ENCODE measurements around the gene RPTN.

The RPTN gene, protein sequence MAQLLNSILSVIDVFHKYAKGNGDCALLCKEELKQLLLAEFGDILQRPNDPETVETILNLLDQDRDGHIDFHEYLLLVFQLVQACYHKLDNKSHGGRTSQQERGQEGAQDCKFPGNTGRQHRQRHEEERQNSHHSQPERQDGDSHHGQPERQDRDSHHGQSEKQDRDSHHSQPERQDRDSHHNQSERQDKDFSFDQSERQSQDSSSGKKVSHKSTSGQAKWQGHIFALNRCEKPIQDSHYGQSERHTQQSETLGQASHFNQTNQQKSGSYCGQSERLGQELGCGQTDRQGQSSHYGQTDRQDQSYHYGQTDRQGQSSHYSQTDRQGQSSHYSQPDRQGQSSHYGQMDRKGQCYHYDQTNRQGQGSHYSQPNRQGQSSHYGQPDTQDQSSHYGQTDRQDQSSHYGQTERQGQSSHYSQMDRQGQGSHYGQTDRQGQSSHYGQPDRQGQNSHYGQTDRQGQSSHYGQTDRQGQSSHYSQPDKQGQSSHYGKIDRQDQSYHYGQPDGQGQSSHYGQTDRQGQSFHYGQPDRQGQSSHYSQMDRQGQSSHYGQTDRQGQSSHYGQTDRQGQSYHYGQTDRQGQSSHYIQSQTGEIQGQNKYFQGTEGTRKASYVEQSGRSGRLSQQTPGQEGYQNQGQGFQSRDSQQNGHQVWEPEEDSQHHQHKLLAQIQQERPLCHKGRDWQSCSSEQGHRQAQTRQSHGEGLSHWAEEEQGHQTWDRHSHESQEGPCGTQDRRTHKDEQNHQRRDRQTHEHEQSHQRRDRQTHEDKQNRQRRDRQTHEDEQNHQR

DNA sequence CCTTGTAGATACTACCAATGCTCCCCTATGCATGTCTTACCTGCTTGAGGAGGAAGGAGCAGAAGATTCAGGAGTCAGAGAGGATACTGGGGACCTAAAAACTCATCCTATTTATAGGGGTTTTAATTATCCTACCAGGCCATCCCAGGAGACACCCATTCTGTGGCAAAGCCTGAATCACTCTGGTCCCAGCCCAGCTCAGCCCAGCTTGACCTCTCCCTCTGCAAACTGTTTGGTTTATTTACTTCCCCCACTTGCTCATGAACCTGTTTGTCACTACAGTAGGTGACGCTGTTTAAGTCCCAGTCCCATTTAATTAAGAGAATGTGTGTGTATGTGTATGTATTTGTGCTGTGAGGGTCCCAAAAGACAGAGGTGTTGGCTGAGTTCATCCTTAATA is at the start of gene RPTN:
Gene RPTN, minus strand, starts transcription at position 85 of the 400 bp plus-strand sequence. CDS start 1,339 bp downstream, outside the sequence.
- no peak within 1 kb of the TSS for H3K4me3 ChIP-seq (ENCODE audit: low read depth, low read length)
- DNase-seq (ENCODE audit: low read depth) = no peak

DNA sequence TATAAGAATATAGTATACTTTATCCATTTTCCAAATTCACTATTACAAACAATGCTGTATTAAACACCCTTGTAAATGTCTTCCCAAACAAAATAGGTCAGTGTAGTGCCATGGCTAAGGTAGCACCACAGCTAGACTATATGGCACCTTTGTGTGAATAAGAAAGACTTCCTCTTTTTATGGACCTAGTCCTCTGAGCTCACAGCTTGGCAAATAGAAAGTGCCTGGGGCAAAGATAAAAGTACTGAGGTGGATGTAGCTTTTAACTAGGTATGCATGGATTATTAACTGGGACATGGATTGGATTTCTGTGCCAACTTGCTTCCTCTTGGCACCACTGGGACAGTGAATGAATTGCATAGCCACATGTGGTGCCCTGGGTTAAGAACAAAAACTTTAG is 40.0 kb upstream of the RPTN start:
- no peak overlapping the region for H3K4me3 ChIP-seq (ENCODE audit: low read depth, low read length)
- DNase-seq (ENCODE audit: low read depth) = no peak

DNA sequence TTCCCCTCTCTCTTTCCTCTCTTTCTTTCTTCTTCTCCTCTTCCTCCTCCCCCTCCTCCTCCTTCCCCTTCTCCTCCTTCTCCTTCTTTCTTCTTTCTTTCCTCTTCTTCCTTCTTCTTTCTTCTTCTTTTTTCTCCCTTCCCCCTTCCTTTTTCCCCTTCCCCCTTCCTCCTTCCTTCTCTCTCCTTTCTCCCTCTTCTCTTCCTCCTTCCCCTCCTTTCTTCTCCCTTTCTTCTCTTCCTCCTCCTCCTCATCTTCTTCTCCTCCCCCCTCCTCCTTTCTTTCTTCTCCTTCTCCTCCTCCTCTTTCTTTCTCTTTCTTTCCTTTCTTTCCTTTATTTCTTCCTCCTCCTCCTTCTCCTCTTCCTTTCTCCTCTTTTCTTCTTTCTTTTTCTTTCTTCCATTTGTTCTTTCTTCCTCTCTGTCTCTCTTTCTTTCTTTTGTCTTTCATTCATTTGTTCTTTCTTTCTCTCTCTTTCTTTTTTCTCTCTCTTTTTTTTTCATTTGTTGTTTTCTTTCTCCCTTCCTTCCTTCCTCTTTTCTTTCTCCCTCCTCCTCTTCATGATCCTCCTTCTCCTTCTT is 38.4 kb upstream of the RPTN start:
- DNase-seq (ENCODE audit: low read depth) = no peak
- no peak overlapping the region for H3K4me3 ChIP-seq (ENCODE audit: low read depth, low read length)

DNA sequence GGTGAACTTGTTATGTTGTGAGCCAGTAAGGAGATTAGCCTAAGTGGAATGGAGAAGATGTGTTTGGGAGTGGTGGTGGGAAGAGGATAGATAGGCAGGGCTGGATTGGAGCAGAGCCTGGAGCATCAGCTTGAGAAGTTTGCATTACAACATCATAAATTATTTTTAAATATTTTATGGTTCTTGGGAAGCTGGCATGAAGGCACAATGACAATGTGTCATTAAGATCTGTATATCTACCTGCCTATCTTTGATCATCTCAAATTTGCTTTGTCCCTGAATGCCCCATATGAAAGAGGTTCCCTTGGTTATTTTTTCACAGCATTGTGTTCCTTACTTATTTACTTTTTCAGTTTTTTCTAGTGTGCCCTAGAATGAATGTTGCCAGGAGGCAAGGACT is 32.7 kb upstream of the RPTN start:
- no peak overlapping the region for H3K4me3 ChIP-seq (ENCODE audit: low read depth, low read length)
- DNase-seq (ENCODE audit: low read depth) = no peak

DNA sequence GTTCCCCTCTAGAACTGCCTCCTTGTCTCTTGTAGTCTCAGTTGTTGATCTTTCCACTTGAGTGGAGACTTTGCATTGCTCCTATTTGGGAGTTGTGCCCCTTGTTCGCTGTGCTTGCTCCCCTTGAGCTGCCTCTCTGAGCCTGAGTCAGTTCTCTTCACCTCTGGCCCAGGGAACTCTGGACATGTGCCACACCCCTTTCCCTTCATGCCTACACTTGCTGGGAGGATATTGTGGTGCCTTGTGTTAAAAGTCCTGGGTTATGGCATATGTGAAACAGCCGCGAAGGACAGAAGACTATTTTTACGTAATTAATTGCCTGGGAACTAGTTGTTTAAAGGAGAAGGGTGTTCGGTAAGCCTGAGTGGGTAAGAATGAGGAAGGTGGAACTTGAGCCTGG is 32.2 kb upstream of the RPTN start:
- DNase-seq (ENCODE audit: low read depth) = no peak
- no peak overlapping the region for H3K4me3 ChIP-seq (ENCODE audit: low read depth, low read length)

DNA sequence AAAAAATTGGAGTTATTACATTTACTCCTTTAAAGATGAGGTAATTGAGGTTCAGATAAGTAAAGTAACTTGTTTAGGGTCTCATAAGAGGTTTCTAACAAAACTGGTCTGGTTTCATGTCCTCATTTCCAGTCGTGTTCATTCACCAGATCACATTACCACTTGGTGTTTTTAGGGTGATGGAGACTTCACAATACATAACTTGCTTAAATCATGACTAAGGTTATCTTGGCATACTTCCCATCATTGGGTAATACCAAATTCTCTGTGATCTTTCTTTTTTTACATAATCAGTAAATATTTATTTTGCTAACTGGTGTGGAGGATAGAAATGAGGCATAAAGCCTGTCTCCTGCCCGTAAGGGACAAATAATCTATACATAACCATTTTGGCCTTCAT is 31.6 kb upstream of the RPTN start:
- DNase-seq (ENCODE audit: low read depth) = no peak
- no peak overlapping the region for H3K4me3 ChIP-seq (ENCODE audit: low read depth, low read length)

DNA sequence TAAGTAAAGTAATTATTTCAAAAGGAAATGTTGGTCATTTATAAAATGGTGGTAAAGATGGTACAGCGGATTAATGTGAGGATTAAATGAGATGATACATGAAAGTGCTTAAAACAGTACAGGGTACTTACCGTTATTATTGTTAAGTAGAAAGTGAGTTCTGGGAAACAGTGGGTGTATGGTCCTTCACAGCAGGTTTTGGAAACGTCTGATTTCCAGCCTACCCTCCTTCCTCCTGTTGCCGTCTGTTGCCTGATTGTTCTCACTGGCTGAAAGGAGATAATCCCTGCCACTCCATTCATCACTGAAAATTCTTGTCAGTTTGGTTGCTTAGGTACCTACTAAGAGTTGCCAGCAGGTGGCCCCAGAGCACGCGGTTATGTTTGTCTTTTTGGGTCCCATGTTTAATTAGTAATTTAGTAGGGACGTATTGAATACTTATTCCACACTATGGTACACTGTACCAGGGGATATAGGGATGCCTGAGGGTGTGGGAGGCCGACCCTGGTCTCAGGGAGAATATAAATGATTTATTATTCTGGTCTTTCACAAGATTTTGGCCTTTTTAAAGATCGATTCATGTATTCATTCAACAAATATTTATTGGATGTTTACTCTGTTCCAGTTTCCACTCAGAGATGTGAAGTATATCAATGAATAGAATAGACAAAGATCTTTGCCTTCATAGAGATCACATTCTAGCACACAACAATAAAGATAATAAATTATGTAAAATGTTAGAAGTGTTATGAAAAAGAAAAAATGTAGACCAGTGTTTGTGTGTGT is 30.8 kb upstream of the RPTN start:
- H3K4me3 ChIP-seq (ENCODE audit: low read depth, low read length) = peak overlapping the region; percentile 48
- DNase-seq (ENCODE audit: low read depth) = no peak

DNA sequence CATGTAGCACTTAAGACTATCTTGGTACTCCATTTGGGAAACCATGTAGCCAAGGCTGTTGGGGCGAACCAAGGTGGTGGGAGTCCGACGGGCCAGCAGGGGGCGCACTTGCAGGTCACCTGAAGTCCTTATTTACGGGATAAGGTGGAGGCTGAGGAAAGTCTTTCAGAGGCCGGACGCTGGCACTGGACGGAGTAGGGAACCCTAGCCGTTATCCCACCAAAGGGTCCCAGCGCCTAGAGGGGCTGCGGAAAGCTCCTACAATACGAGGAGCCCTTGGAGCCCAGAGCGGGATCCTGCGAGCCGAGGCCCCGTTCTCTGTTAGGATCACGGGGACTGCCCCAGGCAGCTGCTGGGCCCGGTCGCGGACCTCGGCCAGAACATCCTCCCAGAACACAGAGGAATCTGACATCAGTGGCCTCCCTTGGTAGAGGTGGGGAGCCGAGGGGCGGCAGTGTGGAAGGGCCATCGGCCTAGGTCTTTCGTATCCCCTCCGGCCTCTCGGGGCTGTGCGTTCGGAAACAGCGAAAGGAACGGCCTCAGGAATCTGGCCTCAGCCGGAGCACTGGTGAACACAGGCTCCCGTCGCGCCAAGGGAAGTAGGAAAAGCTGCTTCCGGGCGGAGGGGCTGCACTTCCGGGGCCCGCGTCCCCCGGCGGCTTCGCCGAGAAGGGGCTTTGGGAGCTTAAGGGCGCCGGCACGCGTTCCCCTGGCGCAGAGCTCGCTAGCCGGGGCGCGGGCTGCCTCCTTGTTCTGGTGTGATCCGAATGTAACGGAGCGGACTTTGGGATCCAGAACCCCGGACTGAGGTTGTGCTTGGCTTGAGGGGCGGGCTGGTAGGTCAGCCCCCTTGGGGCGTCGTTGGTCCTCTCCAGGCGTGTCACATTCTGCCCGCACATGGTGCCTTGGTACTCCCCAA is 29.9 kb upstream of the RPTN start:
- H3K4me3 ChIP-seq (ENCODE audit: low read depth, low read length) = peak overlapping the region; percentile 48
- no peak for DNase-seq (ENCODE audit: low read depth)

DNA sequence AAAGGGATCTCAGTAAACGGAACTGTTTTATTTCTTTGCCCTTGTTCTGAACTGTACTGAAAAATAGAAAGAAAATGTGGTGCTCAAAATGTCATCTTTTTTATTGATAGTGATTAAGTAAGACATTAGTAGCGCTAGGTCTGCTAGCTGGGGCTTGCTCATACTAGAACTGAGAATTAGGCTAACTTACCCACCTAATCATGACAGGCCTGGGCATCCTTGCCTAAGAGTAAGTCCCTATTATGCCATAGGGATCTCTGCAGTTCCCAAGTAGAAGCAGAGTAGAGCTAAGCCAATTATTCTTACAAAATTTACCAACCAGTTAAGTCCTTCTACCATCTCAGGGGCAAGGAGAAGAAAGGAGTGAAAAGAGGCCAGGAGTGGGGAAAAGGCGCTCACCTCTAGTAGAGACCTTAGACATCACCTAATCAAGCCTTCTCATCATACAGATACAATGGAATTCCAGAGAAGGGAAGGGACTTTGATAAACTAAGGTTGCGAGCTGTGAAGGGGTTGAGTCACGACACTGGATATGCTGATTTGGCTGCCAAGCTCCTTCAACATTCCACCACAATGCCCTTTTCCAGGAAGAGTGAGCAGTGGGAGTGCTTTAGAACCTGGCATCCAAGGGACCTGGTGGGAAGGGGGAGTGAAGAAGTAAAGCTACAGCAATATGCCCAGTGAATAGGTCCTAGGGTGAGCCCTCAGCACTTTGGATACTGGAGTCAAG is 27.7 kb upstream of the RPTN start:
- DNase-seq (ENCODE audit: low read depth) = no peak
- H3K4me3 ChIP-seq (ENCODE audit: low read depth, low read length) = no peak overlapping the region

DNA sequence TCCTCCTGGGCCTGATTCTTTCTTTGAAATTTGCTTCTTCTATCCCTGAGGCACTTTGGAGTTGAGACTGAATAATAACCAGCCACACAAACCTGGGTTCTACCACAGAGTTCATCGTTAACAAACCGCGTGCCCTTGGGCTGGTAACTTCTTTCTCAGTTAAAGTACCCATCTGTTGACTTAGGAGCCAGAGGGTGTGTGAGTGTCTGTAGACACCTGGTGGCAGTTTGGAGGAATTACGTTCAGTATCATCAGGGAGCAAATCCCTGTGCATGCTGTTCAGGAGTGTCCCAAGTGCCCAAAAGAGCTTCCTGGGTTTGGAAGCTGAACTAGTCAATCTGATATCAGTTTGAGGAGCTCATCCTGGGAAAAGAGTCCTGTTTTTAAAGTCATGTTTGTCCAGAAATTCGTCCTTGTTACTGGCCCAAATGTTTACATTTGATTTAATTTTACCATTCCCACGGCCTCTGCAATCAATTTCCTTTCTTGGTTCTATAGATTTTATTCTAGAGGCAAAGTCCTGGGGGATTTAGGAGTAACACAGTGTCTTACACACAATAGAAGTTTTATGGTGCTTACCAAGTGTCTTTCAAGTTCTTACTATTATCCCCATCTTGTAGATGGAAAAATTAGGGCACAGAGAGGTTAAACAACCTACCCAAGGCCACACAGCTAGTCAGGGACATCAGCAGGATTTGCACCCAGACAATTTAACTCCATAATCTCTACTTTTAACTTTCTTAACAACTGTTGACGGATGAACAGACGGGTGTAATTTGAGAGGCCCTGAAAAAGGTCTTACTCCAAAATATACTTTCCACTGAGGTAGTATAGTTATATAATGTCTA is 26.7 kb upstream of the RPTN start:
- no peak overlapping the region for H3K4me3 ChIP-seq (ENCODE audit: low read depth, low read length)

DNA sequence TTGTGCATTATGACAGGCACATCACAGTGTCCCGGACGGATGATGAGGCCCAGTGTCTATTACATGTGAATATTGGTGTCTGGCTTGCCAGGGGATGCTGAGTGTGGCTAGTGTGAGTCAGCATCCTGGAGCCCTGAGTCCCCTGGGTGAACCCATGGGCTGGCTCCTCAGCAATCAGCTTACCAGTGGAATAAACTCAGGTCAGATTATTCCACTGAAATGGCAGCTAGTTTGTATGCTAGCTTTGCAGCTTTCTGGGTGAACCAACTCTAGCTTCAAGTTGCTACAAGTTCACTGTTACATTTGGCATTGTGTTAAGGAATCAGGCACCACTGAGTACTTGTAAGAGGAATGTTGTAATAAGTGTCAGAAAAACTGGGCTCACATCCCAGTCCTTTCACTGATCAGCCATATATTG is 23.9 kb upstream of the RPTN start:
- peak; percentile 79 for DNase-seq (ENCODE audit: low read depth)
- H3K4me3 ChIP-seq (ENCODE audit: low read depth, low read length) = no peak overlapping the region

More for the DNA sequence above, 26.7 kb upstream of the RPTN start:
- no peak for DNase-seq (ENCODE audit: low read depth)

DNA sequence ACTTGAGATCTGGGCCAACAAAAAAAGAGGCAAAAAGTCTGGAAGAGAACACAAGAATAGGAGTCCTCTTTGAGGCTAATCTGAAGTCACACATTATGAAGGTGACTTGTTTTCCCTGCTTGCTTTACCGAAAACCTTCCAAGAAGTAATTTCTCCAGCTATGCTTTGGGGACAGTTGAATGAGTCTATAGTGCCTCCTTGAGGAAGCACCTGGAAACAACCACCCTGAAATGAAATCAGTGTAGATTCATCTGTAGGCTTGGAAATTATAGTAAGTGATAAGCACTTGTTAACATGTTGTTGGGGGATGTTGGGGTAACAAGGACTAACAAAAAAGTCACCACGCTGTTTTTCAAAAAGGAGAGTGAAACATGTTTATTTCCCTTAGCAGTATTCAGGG is 23.4 kb upstream of the RPTN start:
- no peak for DNase-seq (ENCODE audit: low read depth)

DNA sequence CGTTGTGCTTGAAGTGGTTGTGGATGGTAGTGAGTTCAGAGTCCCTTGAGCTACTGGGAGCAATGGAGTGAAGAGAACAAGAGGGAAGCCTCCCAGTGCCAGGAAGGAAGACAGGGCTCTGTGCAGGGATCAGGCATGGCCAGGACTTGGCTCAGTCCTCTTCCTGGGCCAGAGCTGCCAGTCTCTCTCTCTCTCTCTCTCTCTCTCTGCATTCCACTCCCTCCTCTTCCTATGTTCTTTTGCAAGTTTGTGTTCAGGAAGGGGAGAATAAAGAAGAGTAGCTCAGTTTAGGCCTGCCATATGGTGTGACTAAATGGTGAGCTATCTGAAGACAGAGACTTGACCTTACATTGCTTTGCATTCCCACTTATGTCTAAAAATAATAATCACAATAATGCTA is 20.5 kb upstream of the RPTN start:
- no peak overlapping the region for H3K4me3 ChIP-seq (ENCODE audit: low read depth, low read length)
- no peak for DNase-seq (ENCODE audit: low read depth)

More for the DNA sequence above, 23.4 kb upstream of the RPTN start:
- H3K4me3 ChIP-seq (ENCODE audit: low read depth, low read length) = no peak overlapping the region

DNA sequence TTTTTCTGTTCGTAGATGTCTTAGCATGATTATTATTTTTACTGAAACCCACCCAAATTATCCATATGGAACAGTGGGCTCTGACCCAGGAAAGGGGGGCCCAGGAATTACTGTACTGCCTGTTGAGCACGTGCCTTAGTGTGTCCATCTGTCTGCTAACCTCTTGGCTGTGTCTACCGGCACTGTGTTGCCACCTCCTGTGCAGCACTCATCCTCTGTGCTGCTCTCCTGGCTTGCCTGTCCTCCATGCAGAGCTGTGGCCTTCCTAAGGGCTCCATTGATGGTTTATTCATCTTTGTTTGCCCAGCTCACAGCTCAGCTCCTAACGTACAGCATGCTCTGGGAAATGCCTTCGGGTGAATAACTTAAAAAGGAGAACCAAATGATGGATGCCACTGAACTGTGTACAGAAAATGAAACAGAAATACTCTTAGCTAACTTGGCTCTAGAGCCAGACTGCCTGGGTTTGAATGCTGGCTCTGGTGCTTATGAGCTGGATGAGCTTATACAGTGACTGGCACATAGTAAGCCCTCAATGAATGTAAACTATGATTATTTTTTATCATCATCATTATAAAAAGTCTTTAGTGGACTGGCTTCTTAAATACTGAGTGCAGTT is 11.4 kb upstream of the RPTN start:
- DNase-seq (ENCODE audit: low read depth) = no peak
- H3K4me3 ChIP-seq (ENCODE audit: low read depth, low read length) = no peak overlapping the region

DNA sequence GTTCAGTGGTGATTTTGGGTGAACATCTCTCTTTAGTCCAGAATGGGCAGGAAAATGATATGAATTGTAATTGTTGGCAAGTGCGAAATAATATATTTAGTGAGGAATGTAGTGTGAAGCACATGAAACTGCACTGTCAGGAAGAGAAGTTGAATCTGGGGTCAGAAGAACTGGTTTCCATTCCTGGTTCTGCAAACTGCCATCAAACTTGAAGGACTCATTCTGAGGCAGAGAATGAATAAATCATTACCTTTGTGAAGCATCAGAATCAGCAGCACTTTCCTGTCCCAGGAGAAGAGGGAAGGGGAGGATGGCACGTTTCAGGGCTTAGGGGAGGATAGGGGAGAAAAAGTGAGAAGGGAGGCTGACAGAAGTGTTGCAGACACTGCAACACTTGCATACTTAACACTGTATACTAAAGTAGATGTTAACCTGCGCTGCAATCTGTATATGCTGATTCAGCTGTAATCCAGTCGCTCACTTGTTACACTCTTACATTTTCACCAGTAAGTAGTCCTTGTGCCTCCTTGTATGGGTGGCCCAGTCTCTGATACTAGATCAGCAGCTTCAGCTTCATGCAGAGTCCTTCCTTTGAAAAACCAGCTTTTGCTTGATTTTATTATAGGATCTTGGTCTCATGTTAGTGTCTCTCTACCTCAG is 10.5 kb upstream of the RPTN start:
- no peak overlapping the region for H3K4me3 ChIP-seq (ENCODE audit: low read depth, low read length)
- no peak for DNase-seq (ENCODE audit: low read depth)

DNA sequence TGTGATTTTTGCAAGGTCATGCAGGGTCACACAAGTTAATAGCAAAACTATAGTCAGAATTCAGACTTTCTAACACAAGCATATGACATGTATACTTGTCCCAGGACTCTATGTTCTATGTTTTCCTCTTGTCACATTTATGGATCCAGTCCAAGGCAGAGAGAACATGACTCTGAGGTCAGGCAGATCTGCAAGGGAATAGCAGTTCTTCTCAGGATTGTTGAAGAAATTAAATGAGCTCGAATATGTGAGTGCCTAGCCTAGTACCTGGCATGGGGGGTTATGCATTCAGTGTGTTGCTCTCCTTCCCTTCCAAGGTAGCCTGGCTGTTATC is 9.5 kb upstream of the RPTN start:
- DNase-seq (ENCODE audit: low read depth) = no peak
- H3K4me3 ChIP-seq (ENCODE audit: low read depth, low read length) = no peak overlapping the region

Measured in skeletal muscle cell (primary cell).